Activated CD4-positive, alpha-beta T cell treated with anti-CD3 and anti-CD28 coated beads for 48 hours (primary cell): Measurements from ENCODE around the gene PDE4A.

ENCODE experiments used
- DNase-seq: peaks from one replicate; pipeline ENCODE4 v3.0.0-alpha.2; 2020

The PDE4A gene

DNA sequence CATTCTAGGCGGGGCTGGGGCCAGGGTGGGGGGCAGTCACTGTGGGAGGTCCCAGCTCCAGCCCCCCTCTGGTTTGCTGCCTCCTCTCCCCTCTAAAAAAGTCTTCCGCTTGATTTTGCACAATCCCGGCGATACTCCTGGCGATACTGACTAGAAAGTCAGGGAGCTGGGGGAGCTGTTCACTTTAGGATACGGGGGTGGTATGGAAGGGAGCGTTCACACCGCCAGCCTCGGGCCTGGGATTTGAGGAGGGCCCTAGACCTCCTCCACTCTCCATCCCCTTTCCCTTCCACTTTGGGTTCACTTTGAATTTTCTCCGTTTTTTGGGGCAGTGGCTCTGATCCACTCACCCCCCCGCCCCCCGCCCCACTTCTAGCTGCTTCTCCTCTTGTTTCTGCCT, 47.8 kb downstream of the PDE4A start:
- DNase-seq, result no peak

DNA sequence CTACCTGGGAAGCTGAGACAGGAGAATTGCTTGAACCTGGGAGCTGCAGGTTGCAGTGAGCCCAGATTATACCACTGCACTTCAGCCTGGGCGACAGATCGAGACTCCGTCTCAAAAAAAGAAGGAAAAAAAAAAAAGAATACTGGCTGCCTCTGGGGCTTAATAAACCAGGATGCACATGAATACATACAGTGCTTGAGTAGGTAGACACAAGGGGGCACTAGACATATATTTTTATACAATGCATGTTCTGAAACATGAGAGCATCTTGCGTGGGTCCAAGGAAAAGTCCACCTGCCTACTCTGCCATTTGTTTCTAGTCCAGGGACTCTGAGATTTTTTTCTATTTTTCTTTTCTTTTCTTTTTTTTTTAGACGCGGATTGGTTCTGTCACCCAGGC, 51.6 kb downstream of the PDE4A start:
- DNase-seq, result no peak

DNA sequence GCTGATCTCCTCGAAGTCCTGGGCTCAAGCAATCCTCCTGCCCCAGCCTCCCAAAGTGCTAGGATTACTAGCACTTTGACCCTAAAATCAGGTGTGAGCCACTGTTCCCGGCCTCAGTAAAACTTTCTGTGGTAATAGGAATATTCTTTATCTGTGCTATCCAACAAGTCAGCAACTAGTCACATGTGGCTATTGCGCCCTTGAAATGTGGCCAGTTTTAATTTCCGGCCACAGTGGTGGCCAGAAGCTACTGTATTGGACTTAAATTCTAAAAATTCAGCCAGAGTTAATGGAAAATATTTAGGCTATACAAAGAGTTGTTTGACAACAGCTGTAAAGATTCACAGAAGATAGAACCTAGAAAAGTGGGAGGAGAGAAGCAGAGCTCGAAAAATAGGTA, 52.9 kb downstream of the PDE4A start:
- no peak for DNase-seq

DNA sequence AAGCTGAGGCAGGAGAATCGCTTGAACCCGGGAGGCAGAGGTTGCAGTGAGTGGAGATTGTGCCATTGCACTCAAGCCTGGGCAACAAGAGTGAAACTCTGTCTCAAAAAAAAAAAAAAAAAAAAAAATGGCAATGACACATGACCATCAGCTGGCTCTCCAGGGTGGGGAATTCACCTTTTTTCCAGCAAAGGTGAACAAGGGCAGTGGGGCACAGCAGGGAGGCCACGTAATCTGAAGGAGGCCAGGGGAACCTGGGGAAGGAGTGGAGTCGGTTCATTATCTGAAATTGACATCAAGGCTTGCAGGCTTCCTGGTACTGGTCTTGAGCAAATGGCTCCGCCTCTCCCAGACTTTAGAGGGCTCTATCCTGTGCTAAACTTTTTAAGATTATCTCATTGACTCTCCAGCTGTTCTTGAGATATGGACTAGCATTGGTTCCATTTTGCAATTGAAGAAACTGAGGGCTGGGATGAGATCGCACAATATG, 54.7 kb downstream of the PDE4A start:
- DNase-seq, result peak; percentile 18

DNA sequence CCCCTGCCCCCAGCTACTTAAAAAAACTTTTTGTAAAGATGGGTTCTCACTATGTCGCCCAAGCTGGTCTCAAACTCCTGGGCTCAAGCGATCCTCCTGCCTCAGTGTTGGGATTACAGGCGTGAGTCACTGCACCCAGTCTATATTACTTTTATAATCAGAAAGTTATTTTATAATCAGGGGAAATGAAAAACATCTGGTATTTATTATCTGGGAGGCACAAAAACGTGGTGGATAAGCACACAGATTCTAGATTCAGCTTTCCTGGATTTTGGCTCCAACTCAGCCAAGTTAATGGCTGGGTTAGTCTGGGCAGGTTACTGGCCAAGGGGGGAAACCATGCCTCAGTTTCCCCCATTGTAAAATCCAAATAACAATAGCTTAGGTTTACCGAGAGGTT, 58.1 kb downstream of the PDE4A start:
- no peak for DNase-seq

DNA sequence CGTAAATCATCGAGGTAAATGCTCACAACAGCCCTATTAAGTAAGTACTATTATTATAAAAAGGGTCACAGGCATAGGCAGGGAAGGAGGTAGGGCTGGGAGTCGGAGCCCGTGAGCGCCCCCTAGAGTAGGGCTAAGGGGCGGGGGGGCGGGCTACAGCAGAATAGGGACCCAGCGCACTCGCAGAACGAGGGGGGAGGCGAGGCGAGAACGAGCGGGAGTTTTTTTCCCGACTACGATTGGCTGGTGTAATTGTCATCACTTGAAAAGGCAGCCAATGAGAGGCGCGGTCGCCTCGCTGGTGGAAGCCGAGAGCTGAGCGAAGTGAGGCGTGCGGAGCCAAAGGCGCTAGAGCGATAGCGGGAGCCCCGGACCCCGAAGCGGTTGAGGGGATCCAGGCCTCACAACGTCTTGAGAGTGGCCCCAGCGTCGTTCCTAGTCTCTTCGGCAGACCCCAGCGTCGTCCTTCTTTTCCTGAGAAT, 58.6 kb downstream of the PDE4A start:
- DNase-seq, result peak; percentile 92

DNA sequence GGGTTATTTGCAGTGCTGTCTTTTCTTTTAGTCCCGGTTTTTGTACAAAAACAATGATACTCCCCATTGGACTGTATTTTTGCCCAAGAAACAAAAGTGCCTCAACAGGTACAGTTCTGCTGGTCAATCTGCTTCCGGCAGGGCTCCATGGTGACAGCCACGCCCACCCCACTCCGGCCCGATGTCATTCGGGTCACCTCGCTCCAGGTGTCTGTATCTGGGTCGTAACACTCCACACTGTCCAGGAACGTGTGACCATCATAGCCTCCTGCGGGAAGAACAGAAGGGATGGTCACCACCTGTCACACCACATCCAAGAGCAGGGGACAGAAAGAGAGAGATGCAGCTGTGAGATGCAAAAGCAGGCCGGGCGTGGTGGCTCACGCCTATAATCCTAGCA, 66.2 kb downstream of the PDE4A start:
- no peak for DNase-seq

DNA sequence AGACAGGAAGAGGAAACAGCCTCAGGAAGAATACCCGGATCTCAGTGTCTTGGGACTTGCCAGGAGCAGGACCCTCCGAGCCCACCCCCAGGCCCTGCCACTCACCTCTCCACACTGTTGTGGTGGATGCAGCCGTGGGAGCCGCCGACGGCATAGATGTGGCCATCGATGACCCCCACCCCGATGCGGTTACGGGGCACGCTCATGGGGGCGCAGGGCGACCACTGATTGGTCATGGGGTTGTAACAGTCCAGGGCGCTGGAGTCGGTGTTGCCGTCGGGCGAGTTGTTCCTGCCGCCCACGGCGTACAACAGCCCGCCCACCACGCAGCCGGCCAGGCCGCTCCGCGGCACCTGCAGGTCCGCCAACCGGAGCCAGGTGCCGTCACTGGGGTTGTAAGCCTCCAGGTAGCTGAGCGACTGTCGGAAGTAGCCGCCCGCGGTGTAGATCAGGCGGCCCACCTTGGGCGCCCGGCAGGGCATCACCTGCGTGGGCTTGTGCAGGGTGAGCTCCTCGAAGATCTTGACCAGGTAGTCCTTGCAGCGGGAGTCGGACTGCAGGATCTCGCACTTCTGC, 71.2 kb downstream of the PDE4A start:
- no peak for DNase-seq

DNA sequence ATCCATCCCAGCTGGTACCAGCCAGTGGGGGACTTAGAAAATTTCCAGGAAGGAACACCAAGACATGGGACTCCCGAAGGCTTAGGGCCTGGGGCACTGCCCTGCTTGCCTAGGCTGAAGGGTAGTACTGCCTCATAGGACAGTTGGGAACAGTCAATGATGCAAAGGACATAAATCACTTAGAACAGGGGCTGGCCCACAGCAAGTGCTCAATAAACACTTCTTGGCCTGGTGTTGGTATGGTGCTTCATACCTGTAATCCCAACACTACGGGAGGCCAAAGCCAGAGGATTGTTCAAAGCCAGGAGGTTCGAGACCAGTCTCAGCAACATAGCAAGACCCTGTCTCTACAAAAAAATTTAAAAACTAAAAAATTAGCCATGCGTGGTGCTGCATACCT, 77.0 kb downstream of the PDE4A start:
- DNase-seq, result no peak

DNA sequence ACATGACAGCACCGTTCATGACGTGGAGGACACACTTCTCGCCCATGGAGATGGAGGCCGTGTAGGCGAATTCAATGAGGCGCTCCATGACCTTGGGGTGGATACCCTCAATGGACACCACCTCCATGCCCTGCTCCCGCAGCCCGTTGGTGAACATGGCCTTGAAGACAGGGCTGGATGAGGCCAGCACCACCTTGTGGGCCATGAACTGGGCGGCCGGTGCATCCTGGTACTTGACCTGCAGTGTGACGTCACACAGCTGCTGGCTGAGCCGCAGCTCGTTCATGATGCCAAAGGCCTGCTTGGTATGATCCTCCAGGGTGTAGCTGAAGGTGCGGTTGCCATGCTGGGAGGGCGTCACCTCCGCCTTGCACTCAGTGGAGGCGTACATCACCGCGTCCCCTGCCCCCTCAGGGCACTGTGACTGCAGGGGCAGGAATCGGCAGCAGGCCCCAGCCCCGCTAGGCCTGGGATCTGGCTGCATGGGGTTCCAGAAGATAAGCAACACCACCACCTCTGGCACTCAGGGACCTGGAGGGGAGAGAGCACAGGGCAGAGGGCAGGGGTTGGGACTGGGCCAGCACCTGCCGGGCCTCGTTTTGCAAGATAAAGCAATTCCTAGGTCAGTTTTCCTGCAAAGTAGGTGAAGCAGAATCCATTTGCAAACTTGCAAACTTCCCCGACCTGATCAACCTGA, 79.4 kb downstream of the PDE4A start:
- DNase-seq, result no peak

DNA sequence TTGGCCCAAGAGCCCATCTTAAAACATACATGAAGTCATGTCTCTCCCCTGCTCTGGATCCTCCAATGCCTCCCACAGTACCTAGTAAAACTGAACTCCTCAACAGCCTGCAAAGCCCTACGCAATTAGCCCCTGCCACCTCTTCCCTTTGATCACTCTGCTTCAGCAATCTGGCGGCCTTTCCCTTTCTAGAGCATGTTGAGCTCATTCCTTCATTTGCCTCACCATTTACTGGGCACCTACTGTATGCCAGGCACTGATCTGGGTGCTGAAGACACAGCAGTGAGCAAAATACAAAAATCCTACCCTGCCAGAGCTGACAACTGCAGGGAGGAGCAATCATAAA, 79.9 kb downstream of the PDE4A start:
- DNase-seq, result no peak

DNA sequence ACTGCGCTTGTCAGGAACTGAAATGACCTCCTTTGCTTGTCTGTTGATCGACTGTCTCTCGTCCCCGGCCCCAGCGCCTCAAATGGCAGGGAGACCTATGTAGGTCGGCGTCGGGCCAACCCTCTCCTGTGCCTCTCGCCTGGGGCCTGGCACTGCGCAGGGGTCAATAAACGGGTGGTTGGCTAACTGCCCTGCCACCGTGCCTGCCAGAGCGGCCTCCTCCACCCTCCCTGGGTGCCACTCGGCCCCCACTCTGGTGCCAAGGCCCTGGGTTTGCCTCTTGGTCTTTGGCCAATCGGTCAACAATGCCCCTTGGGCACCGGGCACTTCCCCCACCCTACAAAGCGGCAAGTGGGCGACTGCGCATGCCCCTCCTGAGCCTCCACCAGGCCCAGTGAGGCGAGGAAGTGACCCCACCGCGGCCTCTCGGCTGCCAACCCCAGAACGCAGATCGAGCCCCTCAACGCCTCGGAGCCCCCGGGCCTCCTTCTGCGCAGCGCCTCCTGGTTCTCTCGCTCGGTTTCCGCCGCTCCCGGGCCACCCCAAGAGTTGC, 81.7 kb downstream of the PDE4A start:
- peak; percentile 50 for DNase-seq

DNA sequence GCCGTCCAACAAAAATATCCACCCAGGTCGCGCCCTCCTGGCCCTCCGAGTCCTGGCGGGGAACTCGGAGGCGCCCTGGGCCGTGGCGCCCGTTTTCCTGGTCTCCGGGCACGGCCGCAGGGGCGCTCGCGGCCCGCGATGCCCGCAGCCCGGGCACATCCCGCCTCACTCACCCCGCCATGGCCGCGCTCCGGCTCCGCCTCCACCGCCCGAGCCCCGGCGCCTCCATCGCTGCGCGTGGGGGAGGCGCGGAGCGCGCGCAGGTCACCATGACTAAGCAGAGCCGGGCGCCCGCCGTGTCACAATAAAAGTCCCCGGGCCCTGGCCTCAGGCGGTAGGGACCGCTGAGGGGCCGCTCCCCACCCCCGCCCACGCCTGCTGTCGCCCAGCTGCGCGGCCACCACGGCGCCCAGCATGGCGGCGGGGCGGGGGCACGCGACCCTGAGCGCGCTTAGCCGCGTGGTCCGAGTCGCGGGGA, 82.2 kb downstream of the PDE4A start:
- DNase-seq, result peak; percentile 94

DNA sequence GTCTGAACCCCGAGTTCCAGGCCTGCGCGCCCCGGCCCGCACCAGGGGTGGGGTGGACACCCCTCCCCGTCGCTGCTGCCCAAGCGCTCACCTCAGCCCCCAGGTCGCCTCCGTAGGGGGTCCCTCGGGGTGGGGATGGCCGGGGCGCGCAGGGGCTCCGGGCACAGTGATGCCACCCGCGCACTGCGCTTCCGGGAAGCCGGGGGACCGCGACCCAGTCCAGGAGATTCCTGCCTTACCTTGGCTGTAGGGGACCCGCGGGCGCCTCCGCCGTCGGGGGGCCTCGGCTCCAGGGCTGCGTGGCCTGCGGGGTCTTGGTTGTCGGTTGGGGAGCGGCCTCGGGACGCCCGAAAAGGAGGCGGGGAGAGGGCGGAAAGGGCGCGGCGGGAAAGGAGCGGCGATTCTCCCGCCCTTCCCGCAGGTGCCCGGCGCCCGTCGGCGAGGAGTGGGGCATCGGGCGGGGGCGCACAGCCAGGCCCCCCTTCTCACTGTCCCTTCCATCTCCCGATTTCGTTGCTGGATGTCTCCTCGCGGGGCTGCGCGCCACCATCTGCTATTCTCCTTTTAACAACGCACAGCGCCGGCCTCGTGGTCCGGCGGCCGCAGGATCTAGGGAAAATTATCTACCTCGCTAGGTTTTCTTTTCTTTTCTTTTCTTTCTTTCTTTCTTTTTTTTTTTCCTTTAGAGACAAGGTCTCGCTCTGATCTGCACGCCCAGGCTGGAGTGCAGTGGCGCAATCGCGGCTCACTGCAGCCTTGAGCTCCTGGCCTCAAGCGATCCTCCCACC, 82.9 kb downstream of the PDE4A start, which contains the start of gene KEAP1:
Gene KEAP1 (minus strand): TSS at position 355 of the 788 bp plus-strand sequence. CDS start 3,323 bp downstream, outside the sequence.
- peak; percentile 51 for DNase-seq

DNA sequence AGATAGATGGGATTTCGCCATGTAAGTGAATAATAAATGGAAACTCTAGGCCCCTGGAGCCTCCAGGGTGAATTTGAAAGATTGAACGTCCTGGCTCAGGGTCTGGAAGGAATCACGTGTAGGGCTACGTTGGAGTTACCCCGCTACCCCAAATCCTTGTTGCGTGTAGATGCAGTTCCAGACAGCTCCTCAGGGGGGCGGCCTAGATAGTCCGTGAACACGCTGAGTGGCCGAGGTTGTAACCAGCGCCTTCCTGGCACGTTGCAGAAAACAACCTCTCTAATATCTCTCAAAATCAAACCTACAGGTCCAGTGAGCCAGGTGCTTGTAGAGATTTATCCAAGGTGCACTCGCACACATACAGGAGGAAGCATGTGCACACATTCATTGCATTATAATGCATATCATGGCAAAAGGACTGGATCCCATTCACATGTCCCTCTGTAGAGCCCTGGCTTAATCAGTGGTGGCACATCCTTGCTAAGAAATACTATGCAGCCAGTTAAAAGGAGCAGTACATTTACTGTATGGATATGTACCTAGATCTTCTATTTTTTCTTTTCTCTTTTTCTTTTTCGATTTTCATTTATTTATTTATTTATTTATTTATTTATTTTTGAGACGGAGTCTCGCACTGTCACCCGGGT, 85.4 kb downstream of the PDE4A start:
- peak; percentile 92 for DNase-seq

DNA sequence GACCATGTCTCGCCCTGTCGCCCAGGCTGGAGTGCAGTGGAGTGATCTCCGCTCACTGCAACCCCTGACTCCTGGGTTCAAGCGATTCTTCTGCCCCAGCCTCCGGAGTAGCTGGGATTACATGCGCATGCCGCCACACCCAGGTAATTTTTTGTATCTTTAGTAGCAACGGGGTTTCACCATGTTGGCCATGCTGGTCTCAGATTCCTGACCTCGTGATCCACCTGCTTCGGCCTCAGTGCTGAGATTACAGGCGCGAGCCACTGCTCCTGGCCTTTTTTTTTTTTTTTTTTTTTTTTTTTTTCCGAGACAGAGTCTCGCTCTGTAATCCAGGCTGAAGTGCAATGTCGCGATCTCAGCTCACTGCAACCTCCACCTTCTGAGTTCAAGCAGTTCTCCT, 87.7 kb downstream of the PDE4A start:
- no peak for DNase-seq

DNA sequence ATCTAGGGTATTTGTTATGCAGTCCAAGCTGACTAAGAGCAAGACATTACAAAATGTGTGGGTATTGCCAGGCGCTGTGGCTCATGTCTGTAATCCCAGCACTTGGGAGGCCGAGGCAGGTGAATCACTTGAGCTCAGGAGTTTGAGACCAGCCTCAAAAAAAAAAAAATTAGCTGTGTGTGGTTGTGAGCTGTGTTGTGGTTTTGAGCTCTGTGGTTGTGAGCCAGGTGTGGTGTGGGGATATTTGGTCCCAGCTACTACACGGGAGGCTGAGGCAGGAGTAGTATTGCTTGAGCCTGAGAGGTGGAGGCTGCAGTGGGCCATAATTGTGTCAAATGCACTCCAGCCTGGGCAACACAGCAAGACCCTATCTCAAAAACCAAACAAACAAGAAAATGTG, 88.4 kb downstream of the PDE4A start:
- DNase-seq, result peak; percentile 71

DNA sequence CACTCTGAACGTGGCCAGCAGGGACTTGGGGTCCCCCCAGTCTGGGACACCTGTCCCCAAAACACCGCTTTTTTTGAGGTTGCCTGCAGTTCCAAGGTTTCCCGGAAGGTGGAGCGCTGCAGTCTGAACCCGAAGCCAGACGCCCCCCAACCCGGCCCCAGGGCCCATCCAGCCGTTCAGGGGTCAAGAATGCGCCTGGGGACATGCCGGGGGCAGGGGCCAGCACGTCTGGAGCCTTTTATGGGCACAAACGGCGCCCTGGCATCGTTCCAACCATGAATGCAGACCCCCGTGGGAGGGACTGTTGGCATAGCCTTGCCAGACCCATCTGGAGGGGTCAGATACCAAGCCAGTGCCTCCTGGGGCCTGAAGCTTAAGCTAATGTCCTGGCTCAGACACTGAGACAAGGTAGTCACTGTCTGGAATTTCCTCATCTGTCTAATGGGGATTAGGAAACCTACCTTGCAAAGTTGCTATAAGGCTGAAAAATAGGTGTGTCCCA, 90.0 kb downstream of the PDE4A start:
- DNase-seq, result peak; percentile 70

DNA sequence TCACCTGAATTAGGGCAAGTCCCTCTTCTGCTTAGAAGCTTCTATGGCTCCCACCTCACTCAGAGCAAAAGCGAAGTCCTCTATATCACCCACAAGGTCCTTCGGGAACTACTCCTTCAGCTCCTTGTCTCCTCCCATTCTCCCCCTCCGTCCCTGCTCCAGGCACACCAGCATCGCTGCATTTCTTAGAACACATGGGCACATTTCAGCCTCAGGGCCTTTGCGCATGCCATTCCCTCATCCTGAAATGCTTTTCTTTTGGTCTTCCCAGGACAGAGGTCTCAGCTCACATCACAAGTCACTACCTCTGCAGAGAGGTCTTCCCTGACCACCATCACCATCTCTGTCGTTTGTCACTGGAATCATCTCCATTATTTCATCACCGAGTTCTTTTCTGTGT, 92.9 kb downstream of the PDE4A start:
- no peak for DNase-seq

DNA sequence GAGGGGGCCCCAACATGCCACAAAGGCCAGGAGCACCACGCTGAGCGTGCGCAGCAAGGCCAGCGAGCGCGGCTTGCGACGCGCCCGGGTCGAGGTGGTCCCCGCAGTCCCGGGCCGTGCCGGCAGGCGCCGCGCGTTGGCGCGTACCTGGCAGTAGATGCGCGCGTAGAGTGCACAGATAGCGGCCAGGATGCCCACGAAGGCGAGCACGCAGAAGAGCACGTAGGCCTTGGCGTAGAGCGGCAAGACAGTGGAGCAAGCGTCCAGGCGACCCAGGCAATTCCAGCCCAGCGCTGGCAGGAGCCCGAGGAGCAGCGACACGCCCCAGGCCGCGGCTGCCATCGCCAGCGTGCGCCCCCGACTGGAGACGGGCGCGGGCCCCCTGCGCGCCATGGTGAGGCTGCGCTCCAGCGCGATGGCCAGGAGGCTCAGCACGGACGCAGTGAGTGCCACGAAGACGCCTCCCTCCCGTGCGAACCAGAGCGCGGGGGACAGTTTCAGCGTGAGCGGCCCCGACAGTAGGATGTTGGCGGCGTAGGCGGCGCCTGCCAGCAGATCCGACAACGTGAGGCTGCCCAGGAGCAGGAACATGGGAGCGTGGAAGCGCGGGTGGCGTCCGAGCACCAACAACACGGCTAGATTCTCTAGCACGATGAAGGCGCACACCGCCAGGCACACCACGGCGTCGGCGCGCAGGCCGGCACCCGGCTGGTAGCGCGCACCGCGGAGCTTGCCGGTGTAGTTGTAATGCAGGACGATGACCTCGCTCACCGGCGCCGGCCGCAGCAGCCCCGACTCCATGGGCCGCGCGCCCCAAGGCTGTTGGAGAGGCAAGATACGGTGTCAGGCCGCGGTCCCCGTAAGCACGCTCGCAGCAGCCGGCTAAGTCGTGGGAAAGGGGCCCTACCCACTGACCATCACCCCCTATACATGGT, 94.1 kb downstream of the PDE4A start:
- DNase-seq, result peak; percentile 64

DNA sequence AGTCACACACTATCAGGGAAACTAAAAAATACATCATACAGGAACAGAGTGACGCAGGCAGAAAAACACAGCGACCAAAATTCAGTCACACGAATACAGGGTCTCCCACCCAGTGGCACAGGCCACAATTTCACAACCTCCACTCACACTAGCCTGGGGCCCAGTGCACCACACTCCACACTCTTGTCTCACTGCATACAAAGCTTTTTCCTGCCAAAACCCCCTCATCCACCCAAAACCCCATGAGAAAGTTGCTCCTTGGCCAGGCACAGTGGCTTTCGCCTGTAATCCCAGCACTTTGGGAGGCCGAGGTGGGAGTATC, 95.7 kb downstream of the PDE4A start:
- DNase-seq, result no peak
